ENCODE data around the gene PTCH1.

DNA sequence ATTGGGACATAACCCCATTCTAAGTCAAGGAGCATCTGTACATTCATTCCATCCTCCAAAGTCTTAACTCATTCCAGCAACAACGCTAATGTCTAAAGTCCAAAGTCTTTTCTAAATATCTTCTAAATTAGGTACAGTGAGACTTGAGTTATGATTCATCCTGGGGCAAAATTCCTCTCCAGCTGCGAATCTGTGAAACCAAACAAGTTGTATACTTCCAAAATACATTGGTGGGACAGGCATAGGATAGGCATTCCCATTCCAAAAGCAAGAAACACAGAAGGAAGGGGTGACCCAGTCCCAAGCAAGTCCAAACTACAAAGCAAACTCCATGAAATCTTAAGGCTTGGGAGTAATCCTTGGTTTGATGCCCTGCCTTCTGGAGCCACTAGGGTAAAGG is 101.6 kb downstream of the PTCH1 start:
- TF ChIP-seq CTCF (conservative IDR thresholded peaks at IDR 0.05) (no peak), EZH2 (IDR thresholded peaks at IDR 0.05; ENCODE audit: low read depth) (no peak)

Data from PC-9 (cell line).